HG03139 (cell line): ENCODE data around the gene TRANK1.
"Not testable (repeated sequence)": the region's sequence is repeated elsewhere in the genome, so short reads cannot be mapped to it uniquely, and the experiment has no call there.

Experiments used
- ATAC-seq: cut with Tn5 transposase; IDR thresholded peaks from one replicate; pipeline ENCODE4 v1.9.1; 2021; ENCODE audit not compliant: unreplicated experiment

Gene TRANK1

GRCh38 chr3:36893826-36894225 is 51.0 kb downstream of the TRANK1 start:
- ATAC-seq, result no peak

- peak; percentile 45 for ATAC-seq
Observed at GRCh38 chr3:36893137-36893557, 51.7 kb downstream of the TRANK1 start.

- no peak for ATAC-seq
Observed at GRCh38 chr3:36892457-36893136, 52.3 kb downstream of the TRANK1 start.

- peak; percentile 79 for ATAC-seq
Observed at GRCh38 chr3:36891701-36892160, 53.1 kb downstream of the TRANK1 start.

GRCh38 chr3:36891097-36891496 is 53.8 kb downstream of the TRANK1 start:
- ATAC-seq, result not testable (repeated sequence)

GRCh38 chr3:36890261-36890660 is 54.6 kb downstream of the TRANK1 start:
- ATAC-seq, result no peak

- ATAC-seq, result no peak
Observed at GRCh38 chr3:36881735-36882134, 63.1 kb downstream of the TRANK1 start.

GRCh38 chr3:36879842-36880241 is 65.0 kb downstream of the TRANK1 start:
- ATAC-seq, result not testable (repeated sequence)

- no peak for ATAC-seq
Observed at GRCh38 chr3:36877930-36878685, 66.7 kb downstream of the TRANK1 start.

- ATAC-seq, result peak; percentile 99
Observed at GRCh38 chr3:36876181-36876936, 68.5 kb downstream of the TRANK1 start.

GRCh38 chr3:36875397-36875796 is 69.5 kb downstream of the TRANK1 start:
- ATAC-seq, result no peak

GRCh38 chr3:36874424-36874823 is 70.4 kb downstream of the TRANK1 start:
- no peak for ATAC-seq

- ATAC-seq, result no peak
Observed at GRCh38 chr3:36871379-36872126, 73.3 kb downstream of the TRANK1 start.

- ATAC-seq, result peak; percentile 89
Observed at GRCh38 chr3:36868614-36869436, 76.0 kb downstream of the TRANK1 start.

GRCh38 chr3:36867810-36868209 is 77.0 kb downstream of the TRANK1 start:
- no peak for ATAC-seq

- no peak for ATAC-seq
Observed at GRCh38 chr3:36866368-36866767, 78.5 kb downstream of the TRANK1 start.

- ATAC-seq, result no peak
Observed at GRCh38 chr3:36864180-36865053, 80.4 kb downstream of the TRANK1 start.

- ATAC-seq, result no peak
Observed at GRCh38 chr3:36862076-36862755, 82.6 kb downstream of the TRANK1 start.
